Measurements from ENCODE around the gene KNDC1. TPM values are rescaled to one million over a fixed set of nuclear protein-coding genes. Genes with fewer than 3 reads are reported as not detected.

The KNDC1 gene
- total and polyA plus RNA-seq, 10 of the 15 experiments (the other 5 are each of a cell fraction or from before 2014, with no cell fraction given) = 0.03 to 0.11 (median 0.05) TPM; not detected in 7

GRCh38 chr10:133267293-133267692 is 107.3 kb downstream of the KNDC1 start:
- Histone ChIP-seq H3K27me3 (replicated peaks in 1 of 2; ENCODE audit: control insufficient read depth in 2 of 2, insufficient read depth in 2 of 2, low read length in 1 of 2) (no peaks in the 10 kb centered on the region), H3K9ac (ENCODE audit: control insufficient read depth, insufficient read depth, low read length) (no peak overlapping the region), H3K36me3 (ENCODE audit: control insufficient read depth in 2 of 2, insufficient read depth in 2 of 2, low read length in 1 of 2) (peaks cover 10 to 29% of the 10 kb centered on the region in 2 experiments), H3K4me1 (ENCODE audit: control insufficient read depth, insufficient read depth, low read length) (no peaks in the 10 kb centered on the region), H3K9me3 (replicated peaks; ENCODE audit: control insufficient read depth, insufficient read depth, low read length) (no peaks in the 10 kb centered on the region), H3K4me2 (ENCODE audit: control insufficient read depth, insufficient read depth) (no peak overlapping the region), H3K79me2 (ENCODE audit: control insufficient read depth, insufficient read depth, low read length) (no peaks in the 10 kb centered on the region), H2AFZ (ENCODE audit: control insufficient read depth, low read depth, low read length) (no peak overlapping the region), H4K20me1 (ENCODE audit: control insufficient read depth, insufficient read depth) (no peaks in the 10 kb centered on the region), H3K27ac (ENCODE audit: control insufficient read depth, insufficient read depth) (no peak overlapping the region), H3K4me3 (no peak overlapping the region)
- 87% methylated on average over 9 of the region's 14 CpGs for WGBS (ENCODE audit: insufficient coverage, insufficient replicate concordance, low lambda C conversion rate, missing lambda C conversion rate)
- BruUV-seq (replicated peaks) = no TSS peak
- ChIA-PET RAD21 (ENCODE audit: unreplicated experiment) (no interaction called here), CTCF (no interaction called here), POLR2A (no interaction called here), SMC1A (ENCODE audit: uncharacterized antibody, unreplicated experiment) (no interaction called here)
- no peak for FAIRE-seq
- no peak for TF ChIP-seq FOXM1 (IDR thresholded peaks at IDR 0.05; ENCODE audit: low read depth, low read length)
- TF ChIP-seq ZNF274 (IDR thresholded peaks at IDR 0.05; ENCODE audit: insufficient read depth, insufficient read length) = no peak
- no peak for TF ChIP-seq PAX5 (IDR thresholded peaks at IDR 0.05; ENCODE audit: borderline replicate concordance, low read depth, low read length)
- TF ChIP-seq BACH1 (IDR thresholded peaks at IDR 0.05; ENCODE audit: borderline replicate concordance) = no peak
- TF ChIP-seq ZNF217 (IDR thresholded peaks at IDR 0.05) = no peak
- TF ChIP-seq CBX5 (IDR thresholded peaks at IDR 0.05; ENCODE audit: low read depth) = no peak
- TF ChIP-seq NFYA (IDR thresholded peaks at IDR 0.05; ENCODE audit: borderline replicate concordance, low read depth, low read length) = no peak
- TF ChIP-seq JUND (IDR thresholded peaks at IDR 0.05; ENCODE audit: low read depth, low read length) = no peak
- no peak for TF ChIP-seq RAD21 (IDR thresholded peaks at IDR 0.05; ENCODE audit: insufficient read depth, low read depth, low read length)
- no peak for TF ChIP-seq SMAD5 (IDR thresholded peaks at IDR 0.05; ENCODE audit: low read depth)
- no peak for TF ChIP-seq POU2F2 (IDR thresholded peaks at IDR 0.05; ENCODE audit: borderline replicate concordance, low read depth, low read length)
- TF ChIP-seq HDAC6 (IDR thresholded peaks at IDR 0.05; ENCODE audit: unreplicated experiment) = no peak
- TF ChIP-seq ZBTB4 (CRISPR knock-in tag; IDR thresholded peaks at IDR 0.05) = no peak
- TF ChIP-seq CEBPB (IDR thresholded peaks at IDR 0.05; ENCODE audit: borderline replicate concordance in 1 of 2, low read depth in 2 of 2, low read length in 2 of 2) = no peak
- TF ChIP-seq SKIL (IDR thresholded peaks at IDR 0.05; ENCODE audit: low read depth, poor library complexity, severe bottlenecking) = no peak
- no peak for TF ChIP-seq SUZ12 (IDR thresholded peaks at IDR 0.05; ENCODE audit: unreplicated experiment)
- DNase-seq (ENCODE audit: low read depth, low spot score) = no peak
- intact Hi-C loops (cut with micrococcal nuclease; ENCODE audit: unreplicated experiment) = no loop called here
- in situ Hi-C loops (cut with MboI) = no loop called here
- ATAC-seq = no peak
